Stimulated activated CD4-positive, alpha-beta T cell treated with anti-CD3 and anti-CD28 coated beads, Interleukin-2, amount 100 ng/mL, for 24 hours (primary cell): ENCODE measurements around the gene RGS6.

Experiments used
- DNase-seq, 2 donors: peaks; one replicate each; pipeline ENCODE4 v3.0.0-alpha.2; 2020

The RGS6 gene

DNA sequence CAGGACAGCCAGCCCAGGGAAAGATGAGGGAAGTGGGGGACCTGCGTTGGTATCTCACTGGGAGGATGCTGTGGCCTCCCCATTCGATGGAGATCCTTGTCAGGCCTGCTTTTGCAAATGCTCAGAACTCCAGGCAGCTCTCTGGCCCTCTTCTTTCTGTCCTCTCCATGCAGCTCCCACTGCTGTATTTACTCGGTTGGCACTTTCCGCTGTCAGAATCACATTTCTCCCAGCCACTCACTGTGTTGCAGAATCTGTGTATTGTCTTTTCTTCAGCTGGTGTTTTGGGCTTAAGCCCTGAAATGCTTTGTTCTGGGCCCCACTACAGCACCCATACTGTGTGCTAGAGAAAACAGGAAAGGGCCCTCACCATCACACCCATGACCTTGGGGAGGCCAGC, 401.1 kb downstream of the RGS6 start:
- DNase-seq, result no peak

GRCh38 chr14:72336311-72336980, 404.2 kb downstream of the RGS6 start:
- DNase-seq, result no peak

- no peak for DNase-seq
Measured at GRCh38 chr14:72341237-72341636, 409.0 kb downstream of the RGS6 start.

DNA sequence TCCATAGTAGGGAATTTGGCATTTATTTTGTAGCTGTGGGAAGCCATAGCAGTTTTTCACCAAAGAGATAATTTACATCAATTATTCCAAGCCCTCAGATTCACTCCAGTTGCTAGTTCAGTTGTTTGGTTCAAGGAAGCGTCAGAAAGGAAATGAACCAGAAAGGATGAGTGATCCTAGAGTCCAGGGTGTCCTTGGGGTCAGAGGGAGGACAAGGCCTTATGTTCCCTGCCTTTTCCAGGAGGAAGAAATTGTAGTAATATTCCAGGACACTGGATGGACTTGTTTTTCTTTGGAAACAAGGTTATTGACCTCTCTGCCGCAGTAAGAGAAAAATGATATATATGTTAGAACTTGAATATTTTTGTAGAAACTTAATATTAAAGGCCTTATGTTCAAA, 409.5 kb downstream of the RGS6 start:
- no peak for DNase-seq

- DNase-seq, result no peak
Measured at GRCh38 chr14:72347118-72347517, 414.9 kb downstream of the RGS6 start.

GRCh38 chr14:72350215-72350614, 418.0 kb downstream of the RGS6 start:
- no peak for DNase-seq

DNA sequence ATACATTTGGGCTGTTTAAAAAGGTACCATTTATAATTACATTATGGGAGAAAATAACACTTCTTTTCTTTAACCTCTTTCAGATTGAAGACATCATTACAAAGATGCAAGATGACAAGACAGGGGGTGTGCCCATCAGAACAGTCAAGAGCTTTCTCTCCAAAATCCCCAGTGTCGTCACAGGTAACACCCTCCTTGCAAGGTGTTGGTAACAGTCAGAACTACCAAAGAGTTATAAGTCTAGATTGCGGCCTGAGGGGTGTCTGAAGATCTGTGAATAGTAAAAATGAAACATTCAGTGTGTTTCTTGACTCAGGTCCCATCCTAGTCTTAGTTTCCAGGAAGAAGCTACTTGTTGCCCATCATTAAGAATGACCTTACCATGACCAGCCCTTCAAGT, 419.8 kb downstream of the RGS6 start:
- DNase-seq, result no peak

- no peak for DNase-seq
Measured at GRCh38 chr14:72366619-72367018, 434.4 kb downstream of the RGS6 start.

DNA sequence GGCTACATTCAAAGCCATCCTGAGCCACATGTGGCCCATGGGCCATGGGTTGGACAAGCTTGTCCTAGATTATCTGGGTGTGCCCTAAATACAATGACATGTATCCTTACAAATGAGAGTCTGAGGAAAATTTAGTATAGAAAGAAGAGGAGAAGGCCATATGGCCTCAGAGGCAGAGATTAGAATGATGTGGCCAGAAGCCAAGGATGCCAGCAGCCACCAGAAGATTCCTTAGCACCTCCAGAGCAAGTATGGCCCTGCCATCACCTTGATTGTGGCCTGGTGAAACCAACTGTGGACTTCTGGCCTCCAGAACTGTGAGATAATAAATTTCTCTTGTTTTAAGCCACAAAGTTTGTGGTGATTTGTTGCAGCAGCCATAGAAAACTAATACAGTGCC, 436.9 kb downstream of the RGS6 start:
- DNase-seq, result no peak

- no peak for DNase-seq
Measured at GRCh38 chr14:72377016-72377415, 444.8 kb downstream of the RGS6 start.

- no peak for DNase-seq
Measured at GRCh38 chr14:72380456-72380855, 448.2 kb downstream of the RGS6 start.

GRCh38 chr14:72383865-72384264, 451.6 kb downstream of the RGS6 start:
- no peak for DNase-seq

DNA sequence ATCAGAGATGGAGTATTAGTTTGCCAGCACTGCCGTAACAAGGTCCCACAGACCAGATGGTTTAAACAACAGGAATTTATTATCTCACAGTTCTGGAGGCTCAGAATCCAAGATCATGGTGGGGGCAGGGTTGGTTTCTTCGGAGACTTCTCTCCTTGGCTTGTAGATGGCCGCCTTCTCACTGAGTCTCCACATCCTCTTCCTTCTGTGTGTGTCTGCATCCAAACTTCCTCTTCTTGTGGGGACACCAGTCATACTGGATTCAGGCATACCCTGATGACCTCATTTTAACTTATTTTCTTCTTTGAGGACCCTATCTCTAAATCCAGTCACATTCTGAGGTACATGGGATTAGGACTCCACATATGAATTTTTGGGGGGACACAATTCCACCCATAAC, 455.5 kb downstream of the RGS6 start:
- DNase-seq, result no peak

DNA sequence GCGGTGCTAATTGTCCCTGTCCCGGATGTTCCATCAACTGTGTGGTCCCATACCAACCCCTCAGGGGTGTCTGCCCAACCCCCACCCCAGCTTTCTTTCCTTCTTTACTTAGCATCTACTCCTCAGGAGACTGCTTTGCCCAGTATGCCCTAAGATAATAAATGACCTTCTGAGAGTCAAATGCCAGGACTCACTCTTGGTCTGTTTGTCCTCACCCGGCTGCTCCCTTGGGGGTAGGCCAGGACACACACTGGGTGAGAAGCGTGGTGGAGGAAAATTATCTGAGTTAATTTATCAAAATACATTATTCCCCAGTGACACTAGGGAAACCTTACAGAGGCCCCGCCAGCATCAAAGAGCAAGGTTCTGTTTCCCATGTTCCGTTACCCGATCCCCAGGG, 457.0 kb downstream of the RGS6 start:
- DNase-seq, result no peak

- no peak for DNase-seq
Measured at GRCh38 chr14:72401101-72401625, 468.9 kb downstream of the RGS6 start.

GRCh38 chr14:72401632-72402376, 469.6 kb downstream of the RGS6 start:
- DNase-seq, result no peak

GRCh38 chr14:72402377-72402772, 470.1 kb downstream of the RGS6 start:
- no peak for DNase-seq

GRCh38 chr14:72404106-72404774, 472.0 kb downstream of the RGS6 start:
- no peak for DNase-seq

- DNase-seq, result no peak
Measured at GRCh38 chr14:72404998-72405397, 472.8 kb downstream of the RGS6 start.

- DNase-seq, result no peak
Measured at GRCh38 chr14:72408020-72408419, 475.8 kb downstream of the RGS6 start.

GRCh38 chr14:72409047-72409446, 476.8 kb downstream of the RGS6 start:
- DNase-seq, result no peak

DNA sequence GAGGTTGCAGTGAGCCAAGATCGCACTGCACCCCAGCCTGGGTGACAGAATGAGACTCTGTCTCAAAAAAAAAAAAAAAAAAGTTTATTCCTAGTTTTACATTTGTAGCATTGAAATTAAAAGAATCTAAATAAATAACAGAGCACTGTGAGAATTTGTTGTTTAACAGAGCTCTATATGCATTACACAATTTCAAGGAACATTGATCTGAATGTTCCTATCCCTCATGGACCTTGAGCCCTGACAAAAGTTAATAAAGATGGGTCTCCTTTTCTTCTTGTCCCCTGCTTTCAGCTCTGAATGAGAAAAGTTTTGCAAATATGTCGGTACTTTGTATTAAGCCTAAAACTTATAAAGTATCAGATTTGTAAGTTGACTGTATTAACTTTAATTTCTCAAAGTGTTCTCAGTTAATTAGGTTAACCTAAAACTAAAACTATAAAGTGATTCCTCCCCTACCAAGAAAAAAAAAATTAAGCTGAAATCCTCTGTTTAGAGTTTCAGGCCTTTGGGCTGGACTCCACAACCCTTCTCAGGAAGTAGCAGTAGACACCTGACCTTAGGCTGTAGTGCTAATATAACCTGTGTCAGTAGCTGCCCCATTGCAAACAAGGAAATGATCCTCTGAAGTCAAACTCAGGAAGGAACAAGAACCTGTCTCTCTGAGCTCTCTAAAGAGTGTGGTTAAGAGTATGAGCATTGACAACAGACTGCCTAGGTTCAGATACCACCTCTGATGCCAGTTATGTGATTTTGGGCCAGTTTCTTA, 484.0 kb downstream of the RGS6 start:
- no peak for DNase-seq

- DNase-seq, result no peak
Measured at GRCh38 chr14:72416892-72417291, 484.7 kb downstream of the RGS6 start.
